AG20443 (cell line): ENCODE results near the gene DEFB132.
"Not testable (repeated sequence)": the region's sequence is repeated elsewhere in the genome, so short reads cannot be mapped to it uniquely, and the experiment has no call there.

Experiments used
- DNase-seq: peaks from one replicate; pipeline ENCODE4 v3.0.0; 2012; ENCODE audit warnings: low spot score, mixed read lengths

The DEFB132 gene, protein sequence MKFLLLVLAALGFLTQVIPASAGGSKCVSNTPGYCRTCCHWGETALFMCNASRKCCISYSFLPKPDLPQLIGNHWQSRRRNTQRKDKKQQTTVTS

GRCh38 chr20:257419-257818 lies at the start of gene DEFB132:
TSS of gene DEFB132 (plus strand) at chr20:257724. CDS start at chr20:257779, 55 bp downstream.
- DNase-seq, result no peak

- peak; percentile 60 for DNase-seq
Measured at GRCh38 chr20:208942-209566, 48.5 kb upstream of the DEFB132 start.

DNA sequence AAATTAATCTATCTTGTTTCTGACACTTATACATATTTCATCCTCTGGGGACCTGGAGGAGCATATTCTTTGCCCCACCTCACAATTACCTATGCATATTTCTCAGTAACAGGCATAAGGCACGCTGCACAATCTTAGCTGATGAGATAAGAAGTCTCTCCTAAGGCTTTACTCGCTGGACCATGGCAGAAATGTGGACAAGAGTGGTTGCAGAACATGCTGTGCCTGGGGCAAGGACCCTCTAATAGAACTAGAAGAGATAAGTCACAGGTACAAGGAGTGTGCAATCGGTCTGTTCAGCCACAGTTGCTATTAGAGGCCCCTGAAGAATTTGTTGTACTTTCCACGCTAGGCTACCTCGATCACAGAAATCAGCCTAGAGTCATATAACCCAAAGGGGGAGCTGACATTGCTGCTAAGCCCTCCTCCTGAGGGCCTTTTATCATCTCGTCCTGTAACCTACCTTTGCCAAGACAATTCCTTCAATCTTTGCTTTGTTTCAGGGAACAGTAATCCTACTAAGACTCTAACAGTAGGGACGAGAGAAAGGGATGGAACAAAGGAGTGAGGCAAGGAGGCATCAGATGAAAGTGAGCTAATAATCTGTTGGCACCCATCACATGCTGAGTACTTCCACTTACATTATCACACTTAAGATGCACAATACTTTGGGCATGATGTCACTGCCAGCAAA lies 46.6 kb upstream of the DEFB132 start:
- DNase-seq, result no peak

- no peak for DNase-seq
Measured at GRCh38 chr20:214383-214782, 43.1 kb upstream of the DEFB132 start.

DNA sequence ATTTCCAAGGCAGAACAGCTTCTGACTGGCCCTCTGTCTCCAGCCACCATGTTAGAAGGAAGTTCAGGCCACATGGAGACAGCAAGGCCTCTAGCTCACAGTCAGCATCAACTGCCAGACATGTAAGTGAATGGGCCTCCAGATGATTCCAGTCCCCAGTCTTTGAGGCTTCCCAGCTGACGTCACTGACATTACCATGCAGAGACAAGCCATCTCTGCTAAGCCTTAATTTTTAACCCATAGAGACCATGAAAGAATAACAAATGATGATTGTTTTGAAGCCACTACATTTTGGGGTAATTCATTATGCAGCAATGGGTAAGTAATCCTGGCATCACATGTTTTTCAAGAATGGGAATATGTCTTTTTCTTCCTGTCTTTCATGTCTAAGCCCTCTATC lies 41.7 kb upstream of the DEFB132 start:
- no peak for DNase-seq

DNA sequence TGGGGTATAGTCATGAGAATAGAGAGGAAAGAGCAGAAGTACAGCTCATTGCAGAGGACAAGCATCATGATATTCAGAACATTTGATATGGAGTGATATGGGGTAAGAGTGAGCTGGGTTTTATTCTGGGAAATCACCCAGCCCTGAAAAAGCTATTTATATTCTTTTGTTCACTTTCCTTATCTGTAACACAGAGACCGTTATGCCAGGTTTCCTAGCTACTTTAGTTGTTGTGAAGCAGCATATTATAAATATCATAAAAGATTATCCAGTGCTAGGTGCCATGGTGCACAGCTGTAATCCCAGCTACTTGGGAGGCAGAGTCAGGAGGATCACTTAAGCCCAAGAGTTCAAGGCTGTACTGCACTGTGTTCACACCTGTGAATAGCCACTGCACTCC lies 40.3 kb upstream of the DEFB132 start:
- no peak for DNase-seq

DNA sequence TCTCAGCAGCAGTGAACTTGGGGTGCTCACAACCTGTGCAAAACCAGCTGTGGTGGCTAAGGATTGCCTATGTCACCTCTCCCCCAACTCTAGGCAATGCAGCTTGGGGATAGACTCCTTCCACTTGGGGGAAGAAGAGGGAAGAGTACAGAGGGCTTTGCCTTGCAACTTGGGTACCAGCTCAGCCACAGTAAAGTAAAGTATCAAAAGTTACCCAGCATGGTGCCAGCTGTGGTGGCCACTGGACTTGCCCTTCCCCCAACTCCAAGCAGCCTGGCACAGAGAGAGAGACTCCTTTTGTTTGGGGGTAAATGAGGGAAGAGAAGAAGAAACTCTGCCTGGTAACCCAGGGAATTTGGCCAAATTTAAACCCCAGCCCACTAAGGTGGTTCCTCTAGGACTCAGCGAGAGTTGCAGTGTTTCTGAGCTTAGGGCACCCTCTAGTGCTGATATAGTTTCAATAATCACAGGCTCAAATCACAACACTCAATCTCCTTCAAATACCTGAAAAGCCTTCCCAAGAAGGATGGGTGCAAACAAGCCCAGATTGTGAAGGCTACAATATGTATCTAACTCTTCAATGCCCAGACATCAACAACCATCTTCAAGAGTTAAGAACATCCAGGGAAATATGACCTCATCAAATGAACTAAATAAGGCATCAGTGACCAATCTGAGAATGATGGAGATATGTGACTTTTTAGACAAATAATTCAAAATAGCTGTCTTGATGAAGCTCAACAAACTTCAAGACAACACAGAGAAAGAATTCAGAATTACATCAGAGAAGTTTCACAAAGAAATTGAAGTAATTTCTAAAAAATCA lies 38.0 kb upstream of the DEFB132 start:
- peak; percentile 20 for DNase-seq

DNA sequence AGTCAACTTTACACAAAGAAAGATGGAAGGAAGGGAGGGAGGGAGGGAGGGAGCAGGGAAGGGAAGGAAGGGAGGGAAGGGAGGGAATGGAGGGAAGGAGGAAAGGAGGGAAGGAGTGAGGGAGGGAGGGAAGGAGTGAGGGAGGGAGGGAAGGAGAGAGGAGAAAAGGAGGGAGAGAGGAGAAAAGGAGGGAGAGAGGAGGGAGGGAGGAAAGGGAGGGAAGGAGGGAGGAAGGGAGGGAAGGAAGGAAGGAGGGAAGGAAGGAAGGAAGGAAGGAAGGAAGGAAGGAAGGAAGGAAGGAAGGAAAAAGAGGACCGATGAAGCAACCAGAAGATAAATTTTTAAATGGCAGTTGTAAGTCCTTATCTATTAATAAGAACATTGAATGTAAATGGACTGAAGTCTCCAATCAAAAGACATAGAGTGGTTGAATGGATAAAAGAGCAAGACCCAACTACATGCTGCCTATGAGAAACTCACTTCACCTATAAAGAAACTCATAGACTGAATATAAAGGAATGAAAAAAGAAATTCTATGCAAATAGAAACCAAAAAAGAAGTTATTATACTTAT lies 36.2 kb upstream of the DEFB132 start:
- DNase-seq, result no peak

- DNase-seq, result not testable (repeated sequence)
Measured at GRCh38 chr20:225879-226278, 31.6 kb upstream of the DEFB132 start.

DNA sequence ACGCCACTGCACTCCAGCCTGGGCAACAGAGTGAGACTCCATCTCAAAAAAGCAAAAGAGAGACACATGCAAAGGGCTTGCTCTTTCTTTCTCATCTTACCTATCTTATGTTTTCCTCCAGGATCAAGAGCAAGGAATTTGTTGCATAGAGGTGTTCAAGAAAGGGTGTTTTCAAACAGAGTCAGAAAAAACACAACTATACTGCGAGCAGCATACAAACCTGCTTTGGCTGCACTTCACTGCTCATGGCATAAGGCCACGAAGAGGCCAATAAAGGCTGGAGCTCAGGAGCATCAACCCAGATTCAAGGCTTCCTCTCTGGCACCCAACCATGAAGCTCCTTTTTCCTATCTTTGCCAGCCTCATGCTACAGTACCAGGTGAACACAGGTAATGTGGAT lies 30.6 kb upstream of the DEFB132 start, which contains the start of gene DEFB129:
TSS of gene DEFB129 (plus strand) at position 301 of the 400 bp plus-strand sequence. CDS start at position 332, 31 bp downstream.
- no peak for DNase-seq

- DNase-seq, result no peak
Measured at GRCh38 chr20:227439-228105, 30.0 kb upstream of the DEFB132 start.

DNA sequence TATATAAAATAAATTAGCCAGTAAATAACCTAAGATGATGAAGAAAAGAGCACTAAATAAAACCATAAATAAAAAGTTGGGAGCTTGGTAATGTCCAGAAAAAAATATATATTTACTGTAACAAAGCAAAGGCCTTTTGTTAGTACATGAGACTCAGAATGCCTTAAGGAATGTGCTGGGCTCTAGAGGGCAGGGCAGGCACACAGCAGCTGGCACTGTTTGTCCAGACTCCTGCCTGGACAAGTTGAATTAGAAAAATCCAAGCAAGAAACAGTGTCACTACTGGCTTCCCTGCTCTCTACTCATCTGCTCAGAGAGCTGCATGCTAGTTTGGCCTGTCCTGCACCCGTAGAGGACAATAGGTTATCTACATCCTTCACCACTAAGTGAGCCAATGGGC lies 21.6 kb upstream of the DEFB132 start:
- DNase-seq, result peak; percentile 17

DNA sequence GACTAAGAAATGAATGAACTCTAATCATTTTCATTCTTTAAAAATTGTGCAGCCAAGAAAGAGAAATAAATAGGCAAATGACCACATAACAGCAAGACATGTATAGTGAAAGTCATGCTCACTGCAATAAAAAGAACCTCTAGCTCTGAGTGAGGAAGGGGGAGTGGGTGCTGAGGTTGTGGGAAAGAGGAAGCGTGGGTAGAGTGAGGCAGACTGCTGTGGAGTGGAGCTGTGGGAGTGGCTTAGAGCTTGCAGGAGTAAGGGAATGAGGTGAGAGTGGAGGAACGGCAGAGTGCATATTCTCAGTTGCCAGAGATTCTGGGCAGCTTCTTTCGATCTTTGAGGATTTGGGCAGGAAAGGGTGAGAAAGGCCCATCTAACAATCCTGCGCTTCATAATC lies 20.0 kb upstream of the DEFB132 start:
- no peak for DNase-seq

DNA sequence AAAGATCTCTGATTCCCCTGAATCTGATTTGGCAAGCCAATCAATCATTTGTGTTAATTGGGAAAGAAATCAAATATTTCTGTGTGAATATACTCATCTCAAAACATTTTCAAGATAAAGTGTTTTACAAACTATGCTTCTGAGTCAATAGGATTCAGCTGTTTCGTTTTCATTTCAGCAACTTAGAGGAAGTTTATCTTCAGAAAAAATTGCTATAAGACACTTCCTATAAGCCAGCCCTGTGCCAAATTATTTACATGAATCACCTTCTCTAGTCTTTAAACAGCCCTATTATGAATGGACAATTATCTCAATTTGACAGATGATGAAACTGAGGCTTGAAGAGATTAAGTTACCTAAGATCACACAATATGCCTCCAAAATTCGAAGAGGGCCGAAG lies 19.6 kb upstream of the DEFB132 start:
- no peak for DNase-seq

GRCh38 chr20:242905-243304 lies 14.6 kb upstream of the DEFB132 start:
- no peak for DNase-seq

DNA sequence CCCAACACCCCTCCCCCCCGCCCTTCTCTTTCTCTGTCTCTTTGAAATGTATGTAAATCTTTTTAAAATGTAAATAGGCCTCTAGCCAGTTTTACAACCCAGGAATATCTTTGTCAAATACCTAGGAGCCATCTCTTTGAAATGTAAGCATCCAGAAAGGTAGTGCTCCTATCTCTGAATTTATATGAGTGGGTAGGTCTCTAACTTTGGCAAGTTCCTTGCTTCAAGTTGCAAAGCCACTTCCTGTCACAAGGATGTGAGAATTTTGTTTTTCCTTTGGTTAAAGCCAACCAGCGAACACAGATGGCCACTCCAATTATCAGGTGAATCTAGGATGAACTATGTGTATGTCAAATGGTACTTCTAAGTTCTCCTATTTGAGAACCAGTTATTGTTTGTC lies 6.2 kb upstream of the DEFB132 start:
- no peak for DNase-seq

DNA sequence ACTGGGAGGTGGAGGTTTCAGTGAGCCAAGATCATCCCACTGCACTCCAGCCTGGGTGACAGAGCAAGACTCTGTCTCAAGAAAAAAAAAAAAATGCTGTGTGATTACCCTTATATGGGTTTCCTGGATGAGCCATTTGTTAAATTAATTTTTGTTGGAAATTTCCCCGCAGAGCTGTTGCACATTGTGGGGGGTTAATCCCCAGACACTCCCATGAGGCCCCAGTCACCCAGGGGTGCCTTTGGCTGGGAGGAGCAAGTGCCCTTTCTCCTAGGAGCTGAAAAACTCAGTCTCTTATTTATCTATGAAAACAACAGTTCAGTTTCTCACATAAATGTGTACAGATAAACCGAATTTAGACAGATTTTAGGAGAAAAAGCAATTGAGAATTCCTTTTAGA lies 4.7 kb upstream of the DEFB132 start:
- DNase-seq, result no peak

DNA sequence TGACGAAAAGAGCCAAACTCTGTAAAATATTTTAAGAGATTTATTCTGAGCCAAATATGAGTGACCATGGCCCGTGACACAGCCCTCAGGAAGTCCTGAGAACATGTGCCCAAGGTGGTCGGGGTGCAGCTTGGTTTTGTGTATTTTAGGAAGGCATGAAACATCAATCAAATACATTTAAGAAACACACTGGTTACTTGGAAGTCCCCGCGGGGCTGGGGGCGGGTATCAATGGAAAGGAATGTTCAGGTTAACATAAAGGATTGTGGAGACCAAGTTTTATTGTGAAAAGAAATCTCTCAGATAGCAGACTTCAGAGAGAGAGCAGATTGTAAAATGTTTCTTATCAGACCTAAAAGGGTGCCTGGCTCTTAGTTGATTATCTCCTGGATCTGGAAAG lies 4.1 kb upstream of the DEFB132 start:
- DNase-seq, result not testable (repeated sequence)

DNA sequence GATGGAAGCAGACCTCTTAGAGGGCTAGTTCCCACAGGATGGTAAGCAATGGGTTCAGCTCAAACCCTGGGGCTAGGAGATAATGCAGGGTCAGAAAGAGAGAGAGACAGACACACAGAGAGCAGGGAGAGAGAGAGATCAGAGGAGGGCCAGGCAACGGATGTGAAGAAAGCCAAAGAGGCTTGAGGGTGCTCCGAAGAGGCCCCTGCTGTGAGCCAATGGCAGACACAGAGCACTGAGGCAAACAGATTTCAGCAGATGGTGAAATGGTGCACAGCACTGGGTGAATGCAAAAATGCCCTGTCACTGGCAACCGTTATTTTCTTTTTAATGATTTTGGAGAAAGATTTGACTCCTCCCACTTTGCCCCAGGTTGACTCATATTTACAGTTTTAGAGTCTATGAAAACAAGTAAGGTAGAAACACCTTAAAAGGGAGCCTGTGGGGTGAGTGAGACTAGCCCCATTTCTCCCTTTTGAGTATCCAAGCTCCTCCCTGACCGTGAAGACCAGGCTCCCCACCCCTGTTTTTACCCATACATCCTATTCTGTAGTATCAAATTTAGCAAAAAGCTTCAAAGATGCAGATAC lies 840 bp downstream of the DEFB132 start:
- no peak for DNase-seq

DNA sequence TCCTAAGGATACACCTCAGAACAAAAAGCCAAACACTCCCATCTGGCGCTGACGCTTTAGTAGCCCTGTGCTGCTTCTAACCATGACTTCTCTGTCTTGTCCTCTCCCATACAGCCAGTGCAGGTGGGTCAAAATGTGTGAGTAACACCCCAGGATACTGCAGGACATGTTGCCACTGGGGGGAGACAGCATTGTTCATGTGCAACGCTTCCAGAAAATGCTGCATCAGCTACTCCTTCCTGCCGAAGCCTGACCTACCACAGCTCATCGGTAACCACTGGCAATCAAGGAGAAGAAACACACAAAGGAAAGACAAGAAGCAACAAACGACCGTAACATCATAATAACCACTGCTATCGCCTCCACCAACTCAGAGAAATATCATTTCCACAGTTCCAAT lies 1.4 kb downstream of the DEFB132 start:
- peak; percentile 38 for DNase-seq

DNA sequence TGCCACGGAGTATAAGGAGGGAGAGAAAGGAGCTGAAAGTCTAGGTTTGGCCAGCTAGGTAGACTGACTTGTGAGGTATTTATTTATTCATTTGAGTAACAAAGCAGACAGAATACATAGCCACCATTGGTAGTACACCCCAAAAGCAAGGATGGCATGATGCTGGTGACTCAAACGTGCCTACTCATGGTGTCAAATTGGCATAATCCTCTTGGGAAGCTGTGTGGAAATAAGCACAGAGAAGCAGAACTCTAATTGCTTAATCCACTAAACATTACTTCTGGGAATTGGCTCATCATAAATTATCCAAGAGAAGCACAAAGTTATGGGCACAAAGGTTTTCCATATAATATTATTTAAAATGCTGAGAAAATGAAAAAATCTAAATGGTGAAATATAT lies 2.5 kb downstream of the DEFB132 start:
- DNase-seq, result no peak
